GM12873 (cell line): ENCODE results near the gene EVI5.

Source experiments
- TF ChIP-seq, protein P1 (sequence below): IDR thresholded peaks from 2 replicates; pipeline ENCODE4 v1.5.1; 2012; ENCODE audit warnings: low read depth, mild to moderate bottlenecking, moderate library complexity, low read length, control low read depth; ENCODE audit not compliant: insufficient read depth; ENCODE audit errors: missing control alignments

EVI5 gene

DNA sequence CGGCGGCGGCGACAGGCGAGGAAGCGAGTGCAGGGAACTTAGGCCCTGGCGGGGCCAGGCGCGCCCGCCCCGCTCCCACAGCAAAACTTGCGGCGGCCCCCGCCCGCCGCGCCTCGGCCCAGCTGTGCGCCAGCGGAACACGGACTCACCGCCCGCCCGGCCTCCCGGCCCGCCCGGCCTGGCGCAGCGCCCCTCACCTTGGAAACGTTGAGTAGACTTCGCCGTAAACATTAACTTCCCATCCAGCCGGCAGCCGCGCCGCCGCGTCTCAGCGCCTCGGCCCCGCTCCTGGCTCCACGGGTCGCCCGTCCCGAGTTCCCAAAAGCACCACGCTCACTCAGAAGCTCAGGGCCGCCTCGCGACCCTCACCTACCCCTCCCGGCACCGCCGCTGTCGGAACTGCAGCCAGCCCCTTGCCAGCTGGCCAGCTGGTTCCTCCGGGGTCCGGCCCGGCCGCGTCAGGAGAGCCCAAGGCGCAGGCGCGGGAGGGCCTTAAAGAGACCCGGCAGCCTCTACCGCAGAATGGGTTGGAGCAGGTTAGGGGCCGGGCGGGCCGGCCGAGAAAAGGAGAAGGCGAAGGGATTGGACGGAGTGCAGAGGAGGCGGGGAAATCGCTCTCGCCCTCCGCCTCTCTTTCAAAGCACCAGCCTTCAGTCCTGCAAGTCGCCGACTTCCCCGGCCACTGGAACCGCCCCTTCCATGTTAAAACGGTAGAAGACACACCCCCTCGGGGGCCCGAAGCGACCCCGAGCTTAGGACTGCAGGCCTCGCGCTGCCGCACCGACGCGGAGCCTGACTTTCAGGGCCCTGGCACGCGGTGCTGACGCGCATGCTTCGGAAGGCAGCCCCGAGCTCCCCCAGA, at the start of gene EVI5:
Gene EVI5 (minus strand): TSS at position 470 of the 862 bp plus-strand sequence. CDS start 48,562 bp downstream, outside the sequence.
- TF ChIP-seq, protein P1, sequence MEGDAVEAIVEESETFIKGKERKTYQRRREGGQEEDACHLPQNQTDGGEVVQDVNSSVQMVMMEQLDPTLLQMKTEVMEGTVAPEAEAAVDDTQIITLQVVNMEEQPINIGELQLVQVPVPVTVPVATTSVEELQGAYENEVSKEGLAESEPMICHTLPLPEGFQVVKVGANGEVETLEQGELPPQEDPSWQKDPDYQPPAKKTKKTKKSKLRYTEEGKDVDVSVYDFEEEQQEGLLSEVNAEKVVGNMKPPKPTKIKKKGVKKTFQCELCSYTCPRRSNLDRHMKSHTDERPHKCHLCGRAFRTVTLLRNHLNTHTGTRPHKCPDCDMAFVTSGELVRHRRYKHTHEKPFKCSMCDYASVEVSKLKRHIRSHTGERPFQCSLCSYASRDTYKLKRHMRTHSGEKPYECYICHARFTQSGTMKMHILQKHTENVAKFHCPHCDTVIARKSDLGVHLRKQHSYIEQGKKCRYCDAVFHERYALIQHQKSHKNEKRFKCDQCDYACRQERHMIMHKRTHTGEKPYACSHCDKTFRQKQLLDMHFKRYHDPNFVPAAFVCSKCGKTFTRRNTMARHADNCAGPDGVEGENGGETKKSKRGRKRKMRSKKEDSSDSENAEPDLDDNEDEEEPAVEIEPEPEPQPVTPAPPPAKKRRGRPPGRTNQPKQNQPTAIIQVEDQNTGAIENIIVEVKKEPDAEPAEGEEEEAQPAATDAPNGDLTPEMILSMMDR, result peak; percentile 40

DNA sequence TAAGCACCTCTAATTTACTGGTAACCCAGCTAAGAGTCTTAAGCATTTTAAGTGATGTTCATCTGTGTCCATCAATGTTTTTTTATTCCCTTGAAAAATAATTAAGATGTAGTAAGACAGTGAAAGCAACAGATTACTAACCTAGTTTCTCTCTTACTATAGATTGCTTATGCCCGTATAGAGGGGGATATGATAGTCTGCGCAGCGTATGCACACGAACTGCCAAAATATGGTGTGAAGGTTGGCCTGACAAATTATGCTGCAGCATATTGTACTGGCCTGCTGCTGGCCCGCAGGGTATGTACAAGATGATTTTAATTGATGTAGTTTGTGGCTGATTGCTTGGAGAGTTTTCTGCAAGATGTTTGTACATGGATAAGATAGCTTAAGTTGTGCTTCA, 49.7 kb upstream of the EVI5 start:
- TF ChIP-seq, protein P1, result no peak

DNA sequence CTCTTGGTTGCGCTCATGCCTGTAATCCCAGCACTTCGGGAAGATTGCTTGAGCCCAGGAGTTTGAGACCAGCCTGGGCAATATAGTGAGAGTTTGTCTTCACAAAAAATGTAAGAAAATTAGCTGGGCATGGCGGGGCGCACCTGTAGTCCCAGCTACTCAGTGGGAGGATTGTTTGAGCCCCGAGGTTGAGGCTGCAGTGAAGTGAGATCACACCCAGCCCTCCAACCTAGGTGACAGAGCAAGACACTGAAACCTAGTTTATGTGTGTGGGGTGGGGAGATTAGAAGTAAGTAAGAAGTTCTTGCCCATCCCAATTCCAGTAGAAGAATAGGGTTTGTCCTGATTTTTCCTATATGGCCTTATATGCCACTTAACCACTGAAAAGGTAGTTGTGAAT, 48.9 kb upstream of the EVI5 start:
- TF ChIP-seq, protein P1, result no peak

DNA sequence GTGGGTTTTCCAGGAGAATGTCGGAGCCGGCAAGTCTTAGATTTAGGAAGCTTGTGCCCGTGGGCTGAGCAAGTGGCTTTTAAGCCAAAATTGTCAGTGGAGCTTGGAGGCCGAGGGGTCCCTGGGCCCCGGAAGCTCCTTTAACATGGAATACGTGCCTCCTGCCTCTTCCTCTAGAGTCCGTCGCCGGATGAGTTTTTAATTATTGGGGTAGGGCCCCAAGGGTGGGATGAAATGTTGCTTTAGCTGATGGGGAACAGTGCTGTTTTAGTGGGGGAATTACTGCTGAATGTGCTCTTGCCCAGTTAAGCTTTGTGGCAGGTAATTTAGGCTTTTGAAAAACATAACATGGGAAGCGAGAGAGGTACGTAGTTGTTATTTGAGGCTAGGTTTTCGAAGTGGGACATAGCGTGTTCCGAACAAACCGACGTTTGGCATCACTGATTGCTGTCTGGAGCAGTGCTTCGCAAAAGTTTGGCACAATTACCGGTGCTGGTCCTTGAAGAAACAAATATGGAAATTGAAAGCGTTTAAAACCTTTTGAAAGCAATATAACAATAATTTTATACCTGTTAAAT, 47.7 kb upstream of the EVI5 start:
- TF ChIP-seq, protein P1, result no peak

DNA sequence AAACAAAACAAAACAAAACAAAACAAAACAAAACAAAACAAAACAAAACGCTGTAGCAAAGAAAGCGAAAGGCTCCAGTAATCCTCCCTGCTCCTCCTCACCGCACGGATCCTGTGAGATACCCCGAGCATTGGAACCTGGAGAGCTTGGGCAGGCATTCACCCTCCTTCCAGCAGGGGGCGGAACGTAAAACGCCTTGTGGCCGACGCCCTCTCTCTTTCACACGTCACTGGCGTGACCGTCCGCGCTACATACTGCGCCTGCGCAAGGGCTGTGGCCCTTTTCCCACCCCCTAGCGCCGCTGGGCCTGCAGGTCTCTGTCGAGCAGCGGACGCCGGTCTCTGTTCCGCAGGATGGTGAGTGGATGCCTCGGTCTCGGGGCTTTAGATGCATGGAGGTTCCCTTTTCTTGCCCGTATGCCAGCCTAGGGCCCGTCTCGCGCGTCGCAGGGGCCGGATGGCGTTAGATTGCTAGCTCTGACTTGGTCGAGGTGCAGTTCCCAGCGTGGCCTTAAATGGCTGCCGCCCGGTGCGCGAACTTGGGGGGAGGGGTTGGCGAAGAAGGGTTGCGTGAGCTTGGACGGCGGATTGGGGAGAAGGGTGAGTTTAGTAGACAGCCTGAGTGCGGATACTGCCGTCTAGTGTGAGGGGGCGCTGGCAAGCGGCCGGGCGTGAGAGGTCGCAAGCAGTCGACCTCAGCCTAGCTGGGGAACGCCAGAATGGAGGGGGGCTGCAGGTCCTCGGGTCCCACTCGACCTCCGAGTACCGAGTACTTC, 47.0 kb upstream of the EVI5 start, which contains the start of gene RPL5:
Gene RPL5 (plus strand): TSS at position 279 of the 775 bp plus-strand sequence. CDS start 75 bp downstream, at position 354.
- TF ChIP-seq, protein P1, result peak; percentile 97

DNA sequence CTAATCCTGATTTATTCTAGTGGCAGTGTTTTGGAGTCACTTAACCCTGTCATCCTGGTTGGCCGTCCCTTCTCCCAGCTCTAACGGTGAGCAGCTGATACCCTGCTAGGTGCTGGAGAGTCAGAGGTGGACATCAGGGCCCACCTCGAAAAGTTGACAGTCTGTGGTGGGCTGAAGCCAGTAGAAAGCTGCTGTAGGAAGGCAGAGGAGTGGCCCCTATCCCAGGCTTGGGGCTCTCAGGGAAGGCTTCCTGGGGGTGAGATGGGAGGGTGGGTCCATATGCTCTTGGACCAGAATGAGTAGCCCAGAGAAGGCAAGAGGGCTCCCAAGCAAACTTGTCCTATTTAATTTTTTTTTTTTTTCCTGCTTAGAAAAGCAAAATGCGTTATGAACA, 46.5 kb upstream of the EVI5 start:
- TF ChIP-seq, protein P1, result no peak

DNA sequence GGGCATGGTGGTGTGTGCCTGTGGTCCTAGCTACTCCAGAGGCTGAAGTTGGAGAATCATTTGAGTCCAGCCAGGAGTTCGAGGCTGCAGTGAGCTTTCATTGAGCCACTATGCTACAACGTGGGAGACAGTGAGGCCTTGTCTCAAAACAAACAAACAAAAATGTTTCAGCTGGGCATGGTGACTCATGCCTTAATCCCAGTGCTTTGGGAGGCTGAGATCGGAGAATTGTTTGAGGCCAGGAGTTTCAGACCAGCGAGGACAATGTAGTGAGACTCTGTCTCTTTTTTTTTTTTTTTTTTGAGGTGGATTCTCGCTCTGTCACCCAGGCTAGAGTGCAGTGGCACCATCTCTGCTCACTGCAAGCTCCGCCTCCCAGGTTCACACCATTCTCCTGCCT, 41.9 kb upstream of the EVI5 start:
- TF ChIP-seq, protein P1, result no peak
